CD4-positive, alpha-beta T cell treated with Interleukin-4 for 4 hours (primary cell): ENCODE measurements around the gene HES4.
"Not testable (repeated sequence)": the region's sequence is repeated elsewhere in the genome, so short reads cannot be mapped to it uniquely, and the experiment has no call there.

Source experiments
- DNase-seq: peaks from one replicate; pipeline ENCODE4 v3.0.0-alpha.2; 2020

The HES4 gene

DNA sequence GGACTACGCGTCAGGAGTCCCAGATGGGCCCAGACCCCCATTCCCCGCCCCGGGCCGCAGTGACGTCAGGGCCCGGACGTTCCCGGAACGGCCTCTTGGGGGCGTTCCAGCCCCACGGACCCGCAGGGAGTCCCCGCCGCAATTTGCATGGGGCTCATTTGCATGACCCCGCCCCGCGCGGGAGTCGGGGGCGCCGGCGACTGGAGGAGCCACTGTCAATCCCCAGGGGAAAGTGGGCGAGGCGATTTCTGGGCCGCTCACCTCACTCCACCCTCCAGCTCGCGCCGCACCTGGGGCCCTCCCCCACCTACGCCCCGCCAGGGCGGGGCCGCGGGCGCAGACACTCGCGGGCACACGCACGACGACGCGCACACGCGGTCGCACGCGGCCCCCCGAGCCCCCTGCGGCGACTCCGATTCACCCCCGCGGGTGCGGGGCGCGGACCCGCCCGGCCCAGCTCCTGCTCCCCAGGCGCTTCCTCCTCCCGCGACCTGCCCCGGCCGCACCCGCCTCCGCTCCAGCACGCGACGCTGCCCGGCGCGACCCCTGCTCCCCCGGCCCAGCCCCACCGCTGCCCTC, 33.2 kb upstream of the HES4 start:
- DNase-seq = peak; percentile 84

DNA sequence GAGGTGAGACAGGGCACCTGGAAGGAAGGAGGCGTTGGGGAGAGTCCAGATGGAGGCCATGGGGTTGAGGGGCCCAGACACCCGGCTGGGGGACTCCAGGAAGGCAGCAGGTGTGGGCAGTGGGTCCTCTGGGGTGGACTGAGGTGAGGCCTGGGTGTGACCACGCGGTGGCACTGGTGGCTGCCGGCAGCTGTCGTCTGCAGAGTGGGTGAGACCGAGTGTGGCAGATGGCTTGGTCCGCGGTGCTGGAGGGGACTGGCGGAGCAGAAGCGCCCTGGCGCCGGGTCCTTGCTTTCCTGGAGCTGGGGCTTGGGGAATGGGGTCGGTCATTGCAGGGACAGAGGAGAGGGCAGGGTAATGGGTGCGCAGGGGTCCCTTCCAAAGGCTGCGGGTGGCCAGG, 32.5 kb upstream of the HES4 start:
- no peak for DNase-seq

DNA sequence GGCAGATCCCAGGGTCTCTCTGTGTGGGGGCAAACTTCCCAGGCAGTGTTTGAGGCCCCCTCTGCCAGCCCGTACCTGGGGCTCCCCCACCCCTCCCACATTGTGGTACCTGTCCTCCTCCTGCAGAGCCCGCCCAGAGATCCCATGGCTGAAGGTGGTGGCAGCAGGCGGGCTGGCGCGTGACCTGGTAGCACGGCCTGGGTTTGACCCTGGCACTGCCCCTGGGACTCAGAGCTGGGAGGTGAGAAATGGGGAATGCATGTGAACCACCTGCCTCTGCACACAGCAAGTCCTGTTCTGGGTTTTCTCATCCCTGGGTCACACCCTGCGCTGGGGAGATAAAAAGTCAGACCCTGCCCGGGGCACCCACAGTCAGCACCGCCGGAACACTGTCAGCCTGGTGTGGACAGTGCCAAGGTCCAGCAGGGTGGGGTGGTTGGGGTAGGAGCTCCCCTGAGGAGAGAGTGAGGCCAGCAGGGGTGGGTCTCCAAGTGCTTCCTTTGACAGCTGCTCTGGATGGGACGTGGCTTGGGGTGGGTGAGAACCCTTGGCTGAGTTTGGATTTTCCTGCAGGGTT, 31.9 kb upstream of the HES4 start:
- DNase-seq = no peak

DNA sequence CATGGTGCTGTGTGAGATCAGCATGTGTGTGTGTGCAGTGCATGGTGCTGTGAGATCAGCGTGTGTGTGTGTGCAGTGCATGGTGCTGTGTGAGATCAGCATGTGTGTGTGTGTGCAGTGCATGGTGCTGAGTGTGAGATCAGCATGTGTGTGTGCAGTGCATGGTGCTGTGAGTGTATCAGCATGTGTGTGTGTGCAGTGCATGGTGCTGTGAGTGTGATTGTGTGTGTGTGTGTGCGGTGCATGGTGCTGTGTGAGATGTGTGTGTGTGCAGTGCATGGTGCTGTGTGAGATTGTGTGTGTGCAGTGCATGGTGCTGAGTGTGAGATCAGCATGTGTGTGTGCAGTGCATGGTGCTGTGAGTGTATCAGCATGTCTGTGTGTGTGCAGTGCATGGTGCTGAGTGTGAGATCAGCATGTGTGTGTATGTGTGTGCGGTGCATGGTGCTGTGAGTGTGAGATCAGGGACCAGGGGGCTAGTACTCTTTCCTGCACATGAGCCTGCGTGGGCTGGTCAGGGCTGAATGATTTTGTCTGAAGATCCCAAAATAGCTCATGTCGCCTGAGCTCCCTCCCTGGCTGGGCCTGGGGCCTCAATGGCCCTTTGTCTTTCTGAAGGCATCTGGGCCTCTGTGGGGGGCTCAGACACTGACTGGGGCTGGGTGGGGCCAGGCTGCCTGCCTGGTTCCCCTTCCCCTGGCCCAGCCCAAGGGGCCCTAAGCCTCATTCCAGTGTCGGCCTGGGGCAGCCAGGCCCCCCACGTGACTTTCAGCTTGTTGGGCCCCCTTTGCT, 31.2 kb upstream of the HES4 start:
- DNase-seq = not testable (repeated sequence)

DNA sequence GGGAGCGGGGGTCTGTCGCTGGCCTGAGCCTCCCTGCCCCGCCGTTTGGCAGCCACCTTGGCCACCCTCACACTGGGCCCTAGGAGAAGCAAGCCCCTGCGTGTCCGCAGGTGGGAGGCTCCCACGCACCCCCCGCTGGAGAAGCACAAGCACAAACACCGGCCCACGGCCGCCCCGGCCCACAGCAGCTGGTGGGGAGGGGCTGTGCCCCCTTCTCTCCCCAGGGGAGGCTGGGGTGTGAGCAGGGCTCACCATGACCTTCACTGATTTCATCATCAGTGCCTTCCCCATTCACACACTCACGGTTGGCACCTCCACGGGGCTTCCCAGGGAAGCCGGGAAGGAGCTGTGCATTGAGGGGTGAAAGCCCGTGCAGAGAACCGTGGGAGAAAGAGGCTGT, 27.9 kb upstream of the HES4 start:
- no peak for DNase-seq

DNA sequence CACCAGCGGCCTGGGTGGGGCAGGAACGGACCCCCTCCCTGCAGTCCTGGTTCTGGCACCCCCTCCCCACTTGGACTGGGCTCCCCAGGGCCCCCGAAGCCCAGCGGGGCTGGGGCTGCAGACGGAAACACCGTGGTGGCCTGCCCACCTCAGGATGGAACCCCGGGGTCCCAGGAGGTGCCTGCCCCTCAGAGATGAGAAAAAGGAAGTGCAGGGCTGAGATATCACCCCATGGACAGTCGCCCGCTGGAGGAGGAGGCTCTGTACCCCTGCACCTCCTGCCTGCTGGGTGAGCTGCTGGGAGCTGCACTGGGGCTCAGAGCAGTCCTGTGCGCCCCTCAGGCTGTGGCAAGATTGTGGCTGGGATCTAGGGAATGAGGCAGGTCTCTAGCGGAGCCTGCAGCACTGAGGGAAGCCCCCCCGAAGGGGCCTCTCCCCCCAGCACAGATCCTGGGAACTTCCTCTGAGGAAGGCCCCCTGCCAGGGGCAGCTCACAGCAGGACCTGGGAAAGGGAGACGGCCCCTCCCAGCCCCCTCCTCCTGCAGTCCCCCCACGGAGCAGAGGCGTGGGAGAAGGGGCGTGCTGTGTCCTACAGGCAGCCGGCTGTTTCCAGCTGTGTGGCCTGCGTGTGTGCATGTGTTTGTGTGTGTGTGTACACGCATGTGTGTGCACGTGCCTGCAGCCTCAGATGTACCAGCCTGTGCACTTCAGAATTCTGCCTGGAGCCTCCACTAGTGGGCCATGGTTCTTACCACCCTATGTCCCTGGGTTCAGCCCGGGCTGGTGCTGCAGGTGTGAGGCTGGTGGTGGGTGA, 26.9 kb upstream of the HES4 start:
- no peak for DNase-seq

DNA sequence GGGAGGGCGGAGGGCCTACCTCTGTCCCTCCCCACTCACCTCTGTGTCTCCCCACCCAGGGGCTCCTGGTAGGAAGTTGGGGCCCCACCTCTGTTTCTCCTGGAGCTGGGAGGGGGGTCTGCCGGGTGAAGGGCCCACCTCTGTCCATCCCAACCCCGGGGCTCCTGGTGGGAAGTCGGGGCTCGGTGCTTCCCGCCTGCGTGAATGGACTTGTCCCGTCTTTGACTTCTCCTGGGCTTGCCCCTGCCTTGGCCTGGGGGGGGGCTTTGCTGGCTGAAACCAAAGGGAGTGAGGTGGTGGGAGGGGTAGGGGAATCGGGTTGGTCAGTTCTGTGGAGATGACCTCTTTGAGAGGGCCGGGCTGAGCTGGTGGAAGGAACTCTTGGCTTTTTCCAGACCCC, 25.8 kb upstream of the HES4 start:
- no peak for DNase-seq

DNA sequence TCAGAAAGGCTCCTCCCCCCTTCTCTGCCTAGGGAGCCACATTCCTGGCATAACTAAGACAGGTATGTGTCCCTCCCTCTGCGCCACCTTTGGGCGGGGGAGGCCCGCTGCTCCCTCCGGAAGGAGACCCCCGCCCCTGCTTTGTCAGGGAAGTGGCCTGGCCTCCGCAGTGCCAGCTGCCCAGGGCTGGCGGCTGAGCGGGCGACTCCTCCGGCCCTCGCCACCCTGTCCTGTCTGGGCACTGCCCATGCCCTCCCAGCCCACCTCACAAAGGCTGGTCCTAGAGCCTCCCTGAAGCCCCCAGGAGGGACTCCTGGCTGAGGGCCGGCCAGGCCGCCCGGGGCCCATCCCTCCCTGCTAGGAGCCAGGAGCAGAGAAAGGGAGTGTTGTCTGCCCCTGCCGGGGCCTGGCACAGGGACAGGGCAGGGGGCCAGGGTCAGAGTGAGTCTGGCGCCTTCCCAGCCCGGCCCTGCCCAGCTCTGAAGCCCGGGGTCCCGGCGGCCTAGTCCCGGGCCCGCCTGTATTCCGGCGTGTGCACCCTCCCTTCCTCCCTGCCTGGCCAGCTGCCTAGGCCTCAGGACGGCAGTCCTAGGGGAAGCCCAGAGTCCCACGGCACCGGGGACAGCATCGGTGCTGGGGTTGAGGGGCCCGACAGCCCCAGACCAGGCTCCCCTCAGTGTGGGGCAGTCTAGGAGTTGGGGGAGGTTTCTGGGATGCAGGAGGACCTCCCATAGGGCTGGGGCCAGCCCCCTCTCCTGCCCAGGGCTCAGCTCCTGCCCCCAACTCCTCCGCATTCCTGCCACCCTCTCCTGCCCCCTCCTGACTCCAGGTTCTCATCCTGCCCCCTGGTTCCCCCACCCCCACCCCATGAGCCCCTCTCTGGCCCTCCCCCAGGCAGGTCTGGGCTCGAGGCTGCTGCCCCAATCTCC, 25.1 kb upstream of the HES4 start:
- DNase-seq = no peak

DNA sequence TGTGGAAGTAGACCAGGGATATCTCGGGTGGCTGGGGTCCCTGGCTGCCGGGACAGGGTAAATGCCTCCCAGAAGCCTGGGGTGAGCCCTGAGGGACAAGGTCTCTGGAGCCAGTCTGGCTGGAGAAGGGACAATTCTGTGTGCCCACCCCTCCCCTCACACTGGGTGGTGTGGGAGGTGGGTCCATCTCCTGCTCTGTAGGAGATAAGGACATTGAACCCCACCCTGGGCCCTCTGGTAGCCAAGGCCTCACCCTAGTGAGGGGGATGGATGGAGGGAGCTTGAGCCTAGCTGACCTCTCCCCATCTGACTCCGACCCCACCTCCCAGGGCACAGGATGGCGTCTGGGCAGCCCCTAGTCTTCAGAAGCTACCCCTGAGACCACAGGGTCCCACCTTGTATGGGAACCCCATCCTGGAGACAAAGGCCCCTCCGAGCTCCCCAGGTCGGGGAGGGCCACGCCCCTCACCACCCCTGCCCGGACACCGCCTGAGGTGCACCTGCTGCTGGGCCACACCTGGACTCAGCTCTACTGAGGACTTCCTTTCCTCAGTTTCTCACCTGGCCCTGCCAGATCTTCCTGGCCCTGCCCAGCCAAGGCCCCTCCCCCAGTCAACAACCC, 24.4 kb upstream of the HES4 start:
- DNase-seq = no peak

DNA sequence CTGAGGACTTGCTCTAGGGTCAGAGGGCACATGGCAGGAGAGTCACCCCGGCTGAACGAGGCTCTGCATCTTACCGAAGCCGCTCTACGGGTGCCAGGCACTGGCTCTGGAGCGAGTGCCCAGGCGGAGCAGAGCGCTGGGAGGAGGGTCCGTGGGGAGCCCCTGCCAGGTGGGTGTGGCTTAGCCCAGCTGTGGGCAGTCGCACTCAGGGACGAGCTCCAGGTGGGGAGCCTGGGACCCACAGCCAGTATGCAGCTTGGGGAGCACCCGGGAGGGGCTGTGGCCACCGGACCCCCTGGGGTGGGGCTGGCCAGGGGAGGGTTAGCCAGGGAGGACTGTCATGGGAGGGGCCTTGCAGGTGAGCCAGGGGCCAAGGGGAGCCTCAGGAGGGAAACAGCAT, 23.8 kb upstream of the HES4 start:
- no peak for DNase-seq

DNA sequence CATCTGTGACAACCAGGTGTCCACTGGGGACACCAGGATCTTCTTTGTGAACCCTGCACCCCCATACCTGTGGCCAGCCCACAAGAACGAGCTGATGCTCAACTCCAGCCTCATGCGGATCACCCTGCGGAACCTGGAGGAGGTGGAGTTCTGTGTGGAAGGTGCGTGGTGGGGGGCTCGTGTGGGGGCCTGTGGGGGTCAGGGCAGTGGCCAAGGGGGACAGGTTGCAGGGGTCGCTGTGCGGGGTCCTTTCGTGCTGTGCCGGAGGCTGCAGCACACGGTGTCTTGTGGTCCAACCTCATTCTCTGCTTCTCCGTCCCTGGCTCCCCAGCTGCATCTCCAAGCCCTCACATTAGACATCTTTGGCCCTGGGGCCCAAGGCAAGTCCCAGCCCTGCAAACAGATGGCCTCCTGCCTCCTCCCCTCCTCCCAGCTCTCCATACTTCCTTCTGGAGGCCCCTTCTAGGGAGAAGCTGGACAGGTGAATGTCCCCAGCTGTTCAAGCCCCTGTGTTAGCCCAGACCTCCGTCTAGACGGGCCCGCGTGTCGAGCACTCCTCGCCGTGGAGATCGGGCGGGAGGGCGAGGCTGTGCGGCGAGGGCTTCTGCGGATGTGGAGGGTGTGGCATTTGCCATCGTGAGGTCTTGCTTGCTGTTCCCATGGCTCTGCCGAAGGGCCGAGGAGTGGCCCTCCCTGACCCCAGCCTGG, 22.6 kb upstream of the HES4 start:
- no peak for DNase-seq

DNA sequence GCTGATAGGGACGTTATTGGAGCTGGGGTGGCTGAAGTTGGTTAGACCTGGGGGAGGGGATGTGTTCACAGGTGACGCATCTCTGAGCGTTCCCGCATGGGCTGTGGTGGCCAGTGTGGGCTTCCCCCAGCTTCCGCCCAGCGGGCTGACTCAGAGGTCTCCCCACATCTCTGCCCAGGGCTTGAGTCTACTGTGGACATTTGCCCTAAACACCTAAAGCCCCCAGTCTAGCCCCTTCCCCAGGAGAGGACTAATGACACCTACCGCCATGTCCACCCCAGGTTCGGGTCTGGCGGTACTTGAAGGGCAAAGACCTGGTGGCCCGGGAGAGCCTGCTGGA, 22.0 kb upstream of the HES4 start:
- DNase-seq = no peak

DNA sequence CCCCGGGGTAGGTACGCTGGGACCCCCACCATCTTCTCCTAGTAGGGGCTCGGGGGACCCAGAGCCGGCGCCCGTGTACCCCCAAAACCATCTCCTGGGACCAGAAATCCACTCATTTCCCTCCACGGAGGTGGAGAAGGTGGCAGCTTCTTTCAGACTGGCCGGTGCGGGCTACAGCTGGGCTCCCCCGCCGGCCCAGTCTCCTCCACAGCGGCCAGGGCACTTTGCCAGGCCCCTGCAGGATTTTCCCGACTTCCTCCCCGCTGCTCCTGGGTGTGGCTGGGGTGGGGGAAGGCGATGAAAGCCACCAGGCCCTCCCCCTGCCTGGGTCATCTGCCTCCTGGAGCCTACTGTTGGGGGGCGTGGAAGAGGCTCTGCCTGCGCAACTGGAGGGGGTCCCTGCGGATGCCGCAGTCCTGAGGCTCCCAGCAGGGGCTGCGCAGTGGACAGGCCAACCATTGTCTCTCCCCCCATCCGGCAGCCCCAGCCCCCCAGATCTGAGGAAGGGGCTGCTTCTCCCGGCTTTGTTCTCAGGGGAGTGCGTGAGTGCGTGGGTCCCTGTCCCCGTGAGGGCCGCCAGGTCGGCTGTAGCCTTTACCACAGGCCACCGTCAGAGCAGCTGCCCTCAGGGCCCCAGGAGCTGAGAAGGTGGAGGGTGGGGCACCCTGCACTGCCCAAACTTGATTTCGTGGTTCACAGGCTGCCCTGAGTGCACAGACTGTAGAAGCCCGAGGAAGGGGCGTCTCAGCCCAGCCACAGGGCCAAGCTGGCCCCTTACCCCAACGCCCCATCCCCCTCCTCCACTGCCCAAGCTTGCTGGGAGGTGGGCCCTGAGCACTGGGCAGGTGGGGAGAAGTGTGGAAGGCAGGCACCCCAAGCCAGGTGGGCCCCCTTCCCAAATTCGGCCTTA, 21.4 kb upstream of the HES4 start:
- no peak for DNase-seq

DNA sequence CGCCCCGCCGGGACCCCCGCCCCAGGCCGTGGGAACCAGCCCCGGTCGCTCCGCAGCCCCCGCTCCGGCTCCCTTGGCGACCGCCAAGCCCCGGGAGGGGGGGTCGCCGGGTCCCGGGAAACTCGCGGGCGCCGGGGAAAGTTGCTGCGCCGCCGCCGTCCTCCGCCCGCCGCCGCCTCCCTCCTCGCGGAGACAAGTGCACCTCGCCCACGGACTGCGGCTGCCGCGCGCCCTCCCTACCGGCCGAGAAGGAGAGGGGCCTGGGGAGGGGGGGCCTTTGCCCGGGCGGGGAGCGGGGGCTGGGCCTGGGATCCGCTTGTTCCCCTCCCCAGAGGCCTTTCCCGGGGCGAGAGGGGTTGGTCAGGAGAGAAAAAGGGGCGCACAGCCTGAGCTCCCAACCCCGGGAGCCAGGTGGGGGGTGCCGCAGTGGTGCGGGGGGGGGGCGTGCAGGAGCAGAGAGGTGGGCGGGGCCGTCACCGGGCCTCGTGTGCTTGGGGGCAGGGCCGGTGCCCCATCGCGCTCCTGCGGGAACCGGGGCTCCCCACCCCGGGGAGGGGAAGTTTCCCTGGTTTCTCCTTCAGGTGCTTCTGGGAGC, 20.6 kb upstream of the HES4 start:
- DNase-seq = no peak

DNA sequence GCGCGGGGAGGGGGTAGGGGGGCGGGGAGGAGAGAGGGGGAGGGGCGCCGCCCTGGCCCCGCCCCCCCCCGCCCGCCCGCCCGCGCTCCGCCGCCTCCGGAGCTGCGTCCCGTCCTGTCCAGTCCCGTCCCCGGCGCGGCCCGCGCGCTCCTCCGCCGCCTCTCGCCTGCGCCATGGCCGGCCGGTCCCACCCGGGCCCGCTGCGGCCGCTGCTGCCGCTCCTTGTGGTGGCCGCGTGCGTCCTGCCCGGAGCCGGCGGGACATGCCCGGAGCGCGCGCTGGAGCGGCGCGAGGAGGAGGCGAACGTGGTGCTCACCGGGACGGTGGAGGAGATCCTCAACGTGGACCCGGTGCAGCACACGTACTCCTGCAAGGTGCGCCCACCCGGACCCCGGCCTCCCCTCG, 20.1 kb upstream of the HES4 start, which contains the start of gene AGRN:
Gene AGRN, plus strand, starts transcription at position 121 of the 405 bp plus-strand sequence. Its CDS starts 53 bp downstream, at position 174.
- no peak for DNase-seq

DNA sequence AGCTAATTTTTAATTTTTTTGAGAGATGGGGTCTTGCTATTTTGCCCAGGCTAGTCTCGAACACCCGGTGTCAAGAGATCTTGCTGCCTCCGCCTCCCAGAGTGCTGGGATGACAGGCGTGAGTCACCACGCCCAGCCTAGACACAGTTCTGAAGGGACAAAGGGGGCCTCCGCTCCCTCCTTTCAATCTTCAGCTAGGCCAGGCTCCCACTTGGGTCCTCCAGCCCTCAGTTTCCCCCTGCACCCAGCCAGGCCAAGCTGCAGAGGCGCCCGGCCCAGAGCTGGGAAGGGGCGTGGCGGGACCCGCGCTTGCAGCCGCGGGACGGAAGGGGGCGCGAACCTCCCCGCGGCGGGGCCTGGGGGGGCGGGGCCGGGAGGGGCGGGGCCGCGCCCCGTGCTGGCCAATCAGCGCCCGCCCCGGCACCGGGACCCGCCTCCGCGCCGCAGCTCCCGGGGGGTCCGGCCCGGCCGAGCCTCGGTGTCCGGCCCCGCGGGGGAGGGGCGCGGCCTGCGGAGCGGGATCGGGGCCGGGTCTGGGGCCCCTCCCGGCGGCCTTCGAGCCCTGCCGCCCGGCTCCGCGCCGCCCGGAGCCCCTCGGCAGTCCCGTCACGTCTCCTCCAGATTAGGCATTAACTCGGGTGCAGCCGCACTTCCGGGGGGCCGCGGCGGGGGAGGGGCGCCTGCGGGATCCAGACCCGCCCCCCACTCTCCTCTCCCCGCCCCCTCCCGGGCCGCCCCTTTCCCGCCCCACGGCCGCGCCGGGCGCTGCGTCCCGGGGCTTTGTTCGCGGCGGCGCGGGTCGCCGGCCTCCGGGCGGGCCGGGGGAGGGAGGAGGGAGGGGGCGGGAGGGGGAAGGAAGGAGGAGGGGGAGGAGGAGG, 19.5 kb upstream of the HES4 start:
- peak; percentile 61 for DNase-seq

DNA sequence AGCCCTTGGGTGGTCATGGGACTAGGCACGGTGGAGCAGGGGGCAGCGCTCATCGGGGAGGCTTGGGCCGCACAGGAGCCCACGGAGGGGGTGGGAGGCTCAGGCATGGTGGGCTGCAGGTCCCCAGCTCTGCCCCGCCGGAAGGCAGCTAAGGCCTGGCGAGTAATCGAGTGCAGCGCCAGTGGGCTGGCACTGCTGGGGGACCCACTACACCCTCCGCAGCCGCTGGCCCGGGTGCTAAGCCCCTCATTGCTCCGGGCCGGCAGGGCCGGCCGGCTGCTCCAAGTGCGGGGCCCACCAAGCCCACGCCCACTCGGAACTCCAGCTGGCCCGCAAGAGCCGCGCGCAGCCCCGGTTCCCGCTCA, 18.4 kb upstream of the HES4 start:
- not testable (repeated sequence) for DNase-seq

DNA sequence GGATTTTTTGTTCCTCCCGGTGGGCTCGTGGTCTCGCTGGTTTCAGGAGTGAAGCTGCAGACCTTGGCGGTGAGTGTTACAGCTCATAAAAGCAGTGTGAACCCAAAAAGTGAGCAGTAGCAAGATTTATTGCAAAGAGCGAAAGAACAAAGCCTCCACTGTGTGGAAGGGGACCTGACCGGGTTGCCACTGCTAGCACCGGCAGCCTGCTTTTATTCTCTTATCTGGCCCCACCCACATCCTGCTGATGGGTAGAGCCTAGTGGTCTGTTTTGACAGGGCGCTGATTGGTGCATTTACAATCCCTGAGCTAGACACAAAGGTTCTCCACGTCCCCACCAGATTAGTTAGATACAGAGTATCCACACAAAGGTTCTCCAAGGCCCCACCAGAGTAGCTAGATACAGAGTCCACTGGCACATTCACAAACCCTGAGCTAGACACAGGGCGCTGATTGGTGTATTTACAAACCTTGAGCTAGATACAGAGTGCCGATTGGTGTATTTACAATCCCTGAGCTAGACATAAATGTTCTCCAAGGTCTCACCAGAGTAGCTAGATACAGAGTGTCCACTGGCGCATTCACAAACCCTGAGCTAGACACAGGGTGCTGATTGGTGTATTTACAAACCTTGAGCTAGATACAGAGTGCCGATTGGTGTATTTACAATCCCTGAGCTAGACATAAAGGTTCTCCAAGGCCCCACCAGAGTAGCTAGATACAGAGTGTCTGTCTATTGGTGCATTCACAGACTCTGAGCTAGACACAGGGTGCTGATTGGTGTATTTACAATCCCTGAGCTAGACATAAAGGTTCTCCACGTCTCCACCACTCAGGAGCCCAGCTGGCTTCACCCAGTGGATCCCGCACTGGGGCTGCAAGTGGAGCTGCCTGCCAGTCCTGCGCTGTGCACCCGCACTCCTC, 17.8 kb upstream of the HES4 start:
- not testable (repeated sequence) for DNase-seq
